NCI-H1930 (cell line): Measurements from ENCODE around the gene CHPT1.
"Not testable (repeated sequence)": the region's sequence is repeated elsewhere in the genome, so short reads cannot be mapped to it uniquely, and the experiment has no call there.

Source experiments
- DNase-seq, 2 experiments: peaks; one replicate each; lab custom pipeline; 2025; lab: John Stamatoyannopoulos, UW

CHPT1 gene

GRCh38 chr12:101722392-101722791, 25.0 kb downstream of the CHPT1 start:
- no peak for DNase-seq

- DNase-seq, result no peak
These were observed 29.7 kb downstream of the CHPT1 start for GRCh38 chr12:101727098-101727497.

GRCh38 chr12:101729842-101730241, 32.4 kb downstream of the CHPT1 start:
- DNase-seq, result no peak

GRCh38 chr12:101732318-101732717, 34.9 kb downstream of the CHPT1 start:
- no peak for DNase-seq

- no peak for DNase-seq
These were observed 35.7 kb downstream of the CHPT1 start for GRCh38 chr12:101733166-101733565.

GRCh38 chr12:101734482-101734881, 37.0 kb downstream of the CHPT1 start:
- DNase-seq, result not testable (repeated sequence)

GRCh38 chr12:101737476-101737875, 40.0 kb downstream of the CHPT1 start:
- no peak for DNase-seq

GRCh38 chr12:101738920-101739665, 41.7 kb downstream of the CHPT1 start, which contains the start of gene SYCP3:
SYCP3 (minus strand) TSS chr12:101739462; CDS start chr12:101737935, 1,527 bp downstream.
- no peak for DNase-seq

- no peak for DNase-seq
These were observed 43.1 kb downstream of the CHPT1 start for GRCh38 chr12:101740566-101740965.

- no peak for DNase-seq
These were observed 43.5 kb downstream of the CHPT1 start for GRCh38 chr12:101740980-101741379.

GRCh38 chr12:101743242-101743641, 45.8 kb downstream of the CHPT1 start:
- no peak for DNase-seq

GRCh38 chr12:101743724-101744472, 46.5 kb downstream of the CHPT1 start:
- no peak for DNase-seq

- DNase-seq, result no peak
These were observed 48.0 kb downstream of the CHPT1 start for GRCh38 chr12:101745481-101745880.

- DNase-seq, result no peak
These were observed 48.8 kb downstream of the CHPT1 start for GRCh38 chr12:101746196-101746595.

- DNase-seq, result no peak
These were observed 49.2 kb downstream of the CHPT1 start for GRCh38 chr12:101746661-101747060.

GRCh38 chr12:101747697-101748096, 50.3 kb downstream of the CHPT1 start:
- DNase-seq, result no peak

- no peak for DNase-seq
These were observed 51.5 kb downstream of the CHPT1 start for GRCh38 chr12:101748907-101749306.

GRCh38 chr12:101749657-101750056, 52.2 kb downstream of the CHPT1 start:
- no peak for DNase-seq

GRCh38 chr12:101750152-101750551, 52.7 kb downstream of the CHPT1 start:
- no peak for DNase-seq

GRCh38 chr12:101759396-101760047, 62.1 kb downstream of the CHPT1 start:
- DNase-seq, result no peak

- no peak for DNase-seq
These were observed 63.9 kb downstream of the CHPT1 start for GRCh38 chr12:101761350-101761749.

- no peak for DNase-seq
These were observed 64.3 kb downstream of the CHPT1 start for GRCh38 chr12:101761781-101762180.
